ENCODE results near the gene ADAM8.

DNA sequence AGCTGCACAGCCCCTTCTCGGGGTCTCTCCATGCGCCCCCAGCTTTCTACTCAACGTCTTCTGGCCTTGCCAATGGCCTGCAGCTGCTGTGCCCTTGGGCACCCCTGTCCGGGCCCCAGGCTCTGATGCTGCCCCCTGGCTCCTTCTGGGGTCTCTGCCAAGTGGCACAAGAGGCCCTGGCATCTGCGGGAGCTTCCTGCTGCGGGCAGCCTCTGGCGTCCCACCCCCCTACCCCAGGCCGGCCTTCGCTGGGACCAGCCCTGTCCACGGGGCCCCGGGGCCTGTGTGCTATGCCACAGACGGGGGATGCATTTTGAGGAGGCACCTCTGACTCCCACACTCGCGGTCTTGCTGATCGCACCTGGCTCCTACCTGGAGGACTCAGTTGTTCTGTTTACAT lies 36.7 kb downstream of the ADAM8 start:
- no peak for TF ChIP-seq GATA2 (IDR thresholded peaks at IDR 0.05; ENCODE audit: low read depth, low read length)
- TF ChIP-seq GATA3 (IDR thresholded peaks at IDR 0.05; ENCODE audit: low read depth, low read length) = no peak
